ENCODE results near the gene DIAPH2. TPM values are rescaled to one million over a fixed set of nuclear protein-coding genes. Genes with fewer than 3 reads are reported as not detected.

Gene DIAPH2
- total RNA-seq, 1 experiment from 2014 or later, result 10.9 TPM

DNA sequence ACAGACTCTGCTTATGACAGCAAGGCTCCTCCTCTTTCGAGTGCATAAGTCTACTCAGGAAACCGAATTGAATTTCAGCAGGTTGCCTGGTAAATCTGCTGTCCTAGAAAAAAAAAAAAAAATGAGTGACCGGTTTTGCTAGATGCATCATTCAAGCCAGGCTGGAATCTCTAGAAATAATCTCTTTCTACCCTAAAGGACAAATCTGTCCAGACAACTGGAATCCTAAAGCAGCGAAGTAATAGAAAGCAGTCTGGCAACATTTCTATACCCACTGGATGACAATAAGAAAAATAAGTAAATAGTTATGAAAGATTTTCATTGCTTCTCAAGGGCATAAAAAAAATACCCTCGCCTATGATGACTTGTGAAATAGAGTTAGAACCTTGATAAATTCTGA lies 902.5 kb downstream of the DIAPH2 start:
- H3K9me3 ChIP-seq (ENCODE audit: control insufficient read depth in 1 of 2, insufficient read depth in 1 of 2, low read depth in 1 of 2, low read length in 2 of 2), result no peaks in the 10 kb centered on the region
- RAD21 ChIA-PET (ENCODE audit: low non-redundant PET in 1 of 2, low total read pairs in 2 of 2, uncharacterized antibody in 2 of 2, unreplicated experiment in 2 of 2), result no interaction called here
- CTCF ChIA-PET, result no interaction called here
- H3K36me3 ChIP-seq (ENCODE audit: control insufficient read depth in 1 of 2, insufficient read depth in 2 of 2, low read length in 2 of 2), result no peaks in the 10 kb centered on the region
- H3K27ac ChIP-seq (ENCODE audit: low read depth, low read length), result no peak overlapping the region
- no peak for DNase-seq (ENCODE audit: low read depth, low spot score)
- no TSS peak for BruUV-seq (replicated peaks)
- intact Hi-C loops (cut with micrococcal nuclease), result no loop called here
- no peaks in the 10 kb centered on the region for H3K9me2 ChIP-seq (ENCODE audit: insufficient read depth)
- H3K4me2 ChIP-seq (ENCODE audit: low read length), result no peak overlapping the region
- no peaks in the 10 kb centered on the region for H4K20me1 ChIP-seq (ENCODE audit: insufficient read depth)
- no peaks in the 10 kb centered on the region for H3K4me1 ChIP-seq (ENCODE audit: control insufficient read depth in 1 of 2, insufficient read depth in 2 of 2, low read length in 2 of 2)
- no peaks in the 10 kb centered on the region for H3K79me2 ChIP-seq (ENCODE audit: insufficient read depth, low read length)
- ATAC-seq, result no peak
- H2AFZ ChIP-seq (ENCODE audit: low read depth, low read length, poor library complexity, severe bottlenecking), result no peak overlapping the region
- H3K9ac ChIP-seq (ENCODE audit: low read length), result no peak overlapping the region
- TF ChIP-seq CBX3 (IDR thresholded peaks at IDR 0.05; ENCODE audit: low read depth) (no peak), TCF7L2 (IDR thresholded peaks at IDR 0.05; ENCODE audit: borderline replicate concordance, extremely low read depth, insufficient read depth, insufficient read length) (no peak), SRF (IDR thresholded peaks at IDR 0.05; ENCODE audit: low read depth) (no peak), ZFX (IDR thresholded peaks at IDR 0.05) (no peak), EGR1 (IDR thresholded peaks at IDR 0.05; ENCODE audit: low read depth) (no peak), SP1 (IDR thresholded peaks at IDR 0.05; ENCODE audit: low read depth) (no peak), JUND (IDR thresholded peaks at IDR 0.05) (no peak), EZH2 (IDR thresholded peaks at IDR 0.05) (no peak), ELF1 (IDR thresholded peaks at IDR 0.05; ENCODE audit: borderline replicate concordance, low read depth) (no peak), ZNF274 (IDR thresholded peaks at IDR 0.05; ENCODE audit: low read depth, low read length) (no peak), CEBPB (IDR thresholded peaks at IDR 0.05; ENCODE audit: low read depth) (no peak), FOSL1 (IDR thresholded peaks at IDR 0.05; ENCODE audit: low read depth) (no peak), POLR2AphosphoS5 (IDR thresholded peaks at IDR 0.05; ENCODE audit: low read depth, low read length) (no peak)
- TF ChIP-seq, protein P1, sequence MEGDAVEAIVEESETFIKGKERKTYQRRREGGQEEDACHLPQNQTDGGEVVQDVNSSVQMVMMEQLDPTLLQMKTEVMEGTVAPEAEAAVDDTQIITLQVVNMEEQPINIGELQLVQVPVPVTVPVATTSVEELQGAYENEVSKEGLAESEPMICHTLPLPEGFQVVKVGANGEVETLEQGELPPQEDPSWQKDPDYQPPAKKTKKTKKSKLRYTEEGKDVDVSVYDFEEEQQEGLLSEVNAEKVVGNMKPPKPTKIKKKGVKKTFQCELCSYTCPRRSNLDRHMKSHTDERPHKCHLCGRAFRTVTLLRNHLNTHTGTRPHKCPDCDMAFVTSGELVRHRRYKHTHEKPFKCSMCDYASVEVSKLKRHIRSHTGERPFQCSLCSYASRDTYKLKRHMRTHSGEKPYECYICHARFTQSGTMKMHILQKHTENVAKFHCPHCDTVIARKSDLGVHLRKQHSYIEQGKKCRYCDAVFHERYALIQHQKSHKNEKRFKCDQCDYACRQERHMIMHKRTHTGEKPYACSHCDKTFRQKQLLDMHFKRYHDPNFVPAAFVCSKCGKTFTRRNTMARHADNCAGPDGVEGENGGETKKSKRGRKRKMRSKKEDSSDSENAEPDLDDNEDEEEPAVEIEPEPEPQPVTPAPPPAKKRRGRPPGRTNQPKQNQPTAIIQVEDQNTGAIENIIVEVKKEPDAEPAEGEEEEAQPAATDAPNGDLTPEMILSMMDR (IDR thresholded peaks at IDR 0.05 in 2 of 3, conservative IDR thresholded peaks at IDR 0.05 in 1 of 3; ENCODE audit: borderline replicate concordance in 1 of 3, insufficient read depth in 1 of 3, low read depth in 2 of 3, low read length in 2 of 3), result no peak
- TF ChIP-seq, protein P2, sequence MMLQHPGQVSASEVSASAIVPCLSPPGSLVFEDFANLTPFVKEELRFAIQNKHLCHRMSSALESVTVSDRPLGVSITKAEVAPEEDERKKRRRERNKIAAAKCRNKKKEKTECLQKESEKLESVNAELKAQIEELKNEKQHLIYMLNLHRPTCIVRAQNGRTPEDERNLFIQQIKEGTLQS (IDR thresholded peaks at IDR 0.05), result no peak
- TF ChIP-seq, protein P3, sequence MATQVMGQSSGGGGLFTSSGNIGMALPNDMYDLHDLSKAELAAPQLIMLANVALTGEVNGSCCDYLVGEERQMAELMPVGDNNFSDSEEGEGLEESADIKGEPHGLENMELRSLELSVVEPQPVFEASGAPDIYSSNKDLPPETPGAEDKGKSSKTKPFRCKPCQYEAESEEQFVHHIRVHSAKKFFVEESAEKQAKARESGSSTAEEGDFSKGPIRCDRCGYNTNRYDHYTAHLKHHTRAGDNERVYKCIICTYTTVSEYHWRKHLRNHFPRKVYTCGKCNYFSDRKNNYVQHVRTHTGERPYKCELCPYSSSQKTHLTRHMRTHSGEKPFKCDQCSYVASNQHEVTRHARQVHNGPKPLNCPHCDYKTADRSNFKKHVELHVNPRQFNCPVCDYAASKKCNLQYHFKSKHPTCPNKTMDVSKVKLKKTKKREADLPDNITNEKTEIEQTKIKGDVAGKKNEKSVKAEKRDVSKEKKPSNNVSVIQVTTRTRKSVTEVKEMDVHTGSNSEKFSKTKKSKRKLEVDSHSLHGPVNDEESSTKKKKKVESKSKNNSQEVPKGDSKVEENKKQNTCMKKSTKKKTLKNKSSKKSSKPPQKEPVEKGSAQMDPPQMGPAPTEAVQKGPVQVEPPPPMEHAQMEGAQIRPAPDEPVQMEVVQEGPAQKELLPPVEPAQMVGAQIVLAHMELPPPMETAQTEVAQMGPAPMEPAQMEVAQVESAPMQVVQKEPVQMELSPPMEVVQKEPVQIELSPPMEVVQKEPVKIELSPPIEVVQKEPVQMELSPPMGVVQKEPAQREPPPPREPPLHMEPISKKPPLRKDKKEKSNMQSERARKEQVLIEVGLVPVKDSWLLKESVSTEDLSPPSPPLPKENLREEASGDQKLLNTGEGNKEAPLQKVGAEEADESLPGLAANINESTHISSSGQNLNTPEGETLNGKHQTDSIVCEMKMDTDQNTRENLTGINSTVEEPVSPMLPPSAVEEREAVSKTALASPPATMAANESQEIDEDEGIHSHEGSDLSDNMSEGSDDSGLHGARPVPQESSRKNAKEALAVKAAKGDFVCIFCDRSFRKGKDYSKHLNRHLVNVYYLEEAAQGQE (IDR thresholded peaks at IDR 0.05; ENCODE audit: low read depth), result no peak
- no peaks in the 10 kb centered on the region for H3K27me3 ChIP-seq (ENCODE audit: insufficient read depth, low read length)
- POLR2A ChIA-PET, result no interaction called here
- H3K4me3 ChIP-seq (replicated peaks in 1 of 2; ENCODE audit: low read depth in 1 of 2, low read length in 2 of 2), result no peak overlapping the region

Measured in HCT116 (cell line).